MG63 (cell line): ENCODE results near the gene PTP4A2. TPM values are rescaled to one million over a fixed set of nuclear protein-coding genes. Genes with fewer than 3 reads are reported as not detected.

Source experiments
- DNase-seq: peaks from one replicate; pipeline ENCODE4 v3.0.0-alpha.2; 2020
- H3K27me3 ChIP-seq: fragments of 250-450 bp; sonication (Bioruptor Pico); 2 replicates; pipeline ENCODE4 v1.5.1; 2020; ENCODE audit warnings: mild to moderate bottlenecking, moderate library complexity
- H3K36me3 ChIP-seq: fragments of 250-450 bp; sonication (Bioruptor Pico); 2 replicates; pipeline ENCODE4 v1.5.1; 2020; ENCODE audit warnings: mild to moderate bottlenecking, moderate library complexity
- H3K4me3 ChIP-seq: fragments of 250-450 bp; sonication (Bioruptor Pico); 2 replicates; pipeline ENCODE4 v1.5.1; 2020; ENCODE audit warnings: mild to moderate bottlenecking, moderate library complexity
- H3K9me3 ChIP-seq: fragments of 250-450 bp; sonication (Bioruptor Pico); 2 replicates; pipeline ENCODE4 v1.5.1; 2020; ENCODE audit warnings: mild to moderate bottlenecking, moderate library complexity
- total RNA-seq: library from RNA; depleted of rRNA; stranded (reverse); fragments of >200 nt; shearing (Covaris generic); gene quantifications from 2 replicates; pipeline ENCODE4 v1.2.3, GENCODE V29; 2014; ENCODE audit warnings: low replicate concordance

Gene PTP4A2
- total RNA-seq, 1 experiment from 2014 or later: 321 TPM

GRCh38 chr1:31883357-31883942 is 54.7 kb downstream of the PTP4A2 start:
- Histone ChIP-seq H3K9me3 (no peaks in the 10 kb centered on the region), H3K27me3 (no peaks in the 10 kb centered on the region), H3K36me3 (no peaks in the 10 kb centered on the region), H3K4me3 (no peak overlapping the region)
- no peak for DNase-seq

GRCh38 chr1:31881688-31882000 is 56.5 kb downstream of the PTP4A2 start:
- DNase-seq: no peak
- Histone ChIP-seq H3K36me3 (no peaks in the 10 kb centered on the region), H3K4me3 (no peak overlapping the region), H3K9me3 (no peaks in the 10 kb centered on the region), H3K27me3 (no peaks in the 10 kb centered on the region)

- H3K27me3 ChIP-seq: no peaks in the 10 kb centered on the region
- H3K9me3 ChIP-seq: no peaks in the 10 kb centered on the region
- H3K4me3 ChIP-seq: no peak overlapping the region
- H3K36me3 ChIP-seq: no peaks in the 10 kb centered on the region
- DNase-seq: no peak
These were observed 57.0 kb downstream of the PTP4A2 start for GRCh38 chr1:31880957-31881687.

- H3K9me3 ChIP-seq: no peaks in the 10 kb centered on the region
- H3K4me3 ChIP-seq: no peak overlapping the region
- DNase-seq: no peak
- H3K27me3 ChIP-seq: no peaks in the 10 kb centered on the region
- no peaks in the 10 kb centered on the region for H3K36me3 ChIP-seq
These were observed 58.1 kb downstream of the PTP4A2 start for GRCh38 chr1:31879981-31880608.

GRCh38 chr1:31878058-31878457 is 60.1 kb downstream of the PTP4A2 start:
- H3K4me3 ChIP-seq: no peak overlapping the region
- H3K27me3 ChIP-seq: no peaks in the 10 kb centered on the region
- H3K36me3 ChIP-seq: no peaks in the 10 kb centered on the region
- H3K9me3 ChIP-seq: no peaks in the 10 kb centered on the region
- DNase-seq: no peak

- Histone ChIP-seq H3K9me3 (no peaks in the 10 kb centered on the region), H3K36me3 (no peaks in the 10 kb centered on the region), H3K4me3 (no peak overlapping the region), H3K27me3 (no peaks in the 10 kb centered on the region)
- DNase-seq: no peak
These were observed 60.6 kb downstream of the PTP4A2 start for GRCh38 chr1:31877544-31877943.

- Histone ChIP-seq H3K27me3 (no peaks in the 10 kb centered on the region), H3K36me3 (no peaks in the 10 kb centered on the region), H3K4me3 (no peak overlapping the region), H3K9me3 (no peaks in the 10 kb centered on the region)
- no peak for DNase-seq
These were observed 62.4 kb downstream of the PTP4A2 start for GRCh38 chr1:31875636-31876236.

- Histone ChIP-seq H3K36me3 (no peaks in the 10 kb centered on the region), H3K9me3 (no peaks in the 10 kb centered on the region), H3K4me3 (no peak overlapping the region), H3K27me3 (no peaks in the 10 kb centered on the region)
- DNase-seq: no peak
These were observed 63.2 kb downstream of the PTP4A2 start for GRCh38 chr1:31874942-31875341.

- Histone ChIP-seq H3K27me3 (no peaks in the 10 kb centered on the region), H3K36me3 (no peaks in the 10 kb centered on the region), H3K4me3 (no peak overlapping the region), H3K9me3 (no peaks in the 10 kb centered on the region)
- no peak for DNase-seq
These were observed 65.2 kb downstream of the PTP4A2 start for GRCh38 chr1:31872658-31873636.

GRCh38 chr1:31871703-31872102 is 66.5 kb downstream of the PTP4A2 start:
- H3K27me3 ChIP-seq: no peaks in the 10 kb centered on the region
- H3K36me3 ChIP-seq: no peaks in the 10 kb centered on the region
- no peak for DNase-seq
- no peak overlapping the region for H3K4me3 ChIP-seq
- H3K9me3 ChIP-seq: no peaks in the 10 kb centered on the region

- Histone ChIP-seq H3K36me3 (no peaks in the 10 kb centered on the region), H3K9me3 (no peaks in the 10 kb centered on the region), H3K27me3 (no peaks in the 10 kb centered on the region), H3K4me3 (no peak overlapping the region)
- DNase-seq: no peak
These were observed 68.0 kb downstream of the PTP4A2 start for GRCh38 chr1:31870086-31870736.

GRCh38 chr1:31869449-31869848 is 68.7 kb downstream of the PTP4A2 start:
- DNase-seq: no peak
- H3K27me3 ChIP-seq: no peaks in the 10 kb centered on the region
- no peaks in the 10 kb centered on the region for H3K36me3 ChIP-seq
- no peaks in the 10 kb centered on the region for H3K9me3 ChIP-seq
- no peak overlapping the region for H3K4me3 ChIP-seq

- no peaks in the 10 kb centered on the region for H3K27me3 ChIP-seq
- H3K9me3 ChIP-seq: no peaks in the 10 kb centered on the region
- no peaks in the 10 kb centered on the region for H3K36me3 ChIP-seq
- DNase-seq: no peak
- H3K4me3 ChIP-seq: no peak overlapping the region
These were observed 69.3 kb downstream of the PTP4A2 start for GRCh38 chr1:31868862-31869261.

- Histone ChIP-seq H3K36me3 (no peaks in the 10 kb centered on the region), H3K4me3 (no peak overlapping the region), H3K27me3 (no peaks in the 10 kb centered on the region), H3K9me3 (no peaks in the 10 kb centered on the region)
- DNase-seq: no peak
These were observed 70.6 kb downstream of the PTP4A2 start for GRCh38 chr1:31867546-31867945.

GRCh38 chr1:31866450-31867032 is 71.6 kb downstream of the PTP4A2 start:
- Histone ChIP-seq H3K36me3 (no peaks in the 10 kb centered on the region), H3K27me3 (no peaks in the 10 kb centered on the region), H3K9me3 (no peaks in the 10 kb centered on the region), H3K4me3 (no peak overlapping the region)
- no peak for DNase-seq
